Testis (tissue), 2 donors: ENCODE measurements around the gene TMEM207.

Experiments used
- POLR2A ChIP-seq: fragments of 450-650 bp; IDR thresholded peaks from one replicate; pipeline ENCODE4 v1.6.1; 2017; ENCODE audit warnings: antibody characterized with exemption, mild to moderate bottlenecking, moderate library complexity
- TF ChIP-seq, protein P1 (sequence below), 3 experiments: fragments of 450-650 bp in 2 of 3; fragments of 200-600 bp in 1 of 3; sonication (generic) in 1 of 3; IDR thresholded peaks; one replicate each; pipeline ENCODE4 v1.5.1; 2016 to 2019; ENCODE audit warnings: antibody characterized with exemption in 3 of 3, mild to moderate bottlenecking in 2 of 3, moderate library complexity in 1 of 3

DNA sequence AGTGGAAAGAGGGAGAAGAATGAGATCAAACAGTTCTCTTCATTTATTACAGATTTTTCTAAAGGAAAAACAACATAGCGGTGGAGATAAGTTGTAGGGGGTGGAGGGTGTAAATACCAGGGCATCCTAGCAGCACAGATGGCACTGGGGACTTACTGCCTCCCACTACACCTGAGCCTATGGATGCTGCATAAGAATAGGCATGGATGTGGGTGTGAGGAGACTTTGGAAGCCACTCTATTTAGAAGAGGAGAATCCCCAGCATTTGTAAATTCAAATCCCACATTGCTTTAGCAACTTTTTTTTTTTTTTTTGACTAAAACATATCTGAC, 36.8 kb upstream of the TMEM207 start:
- TF ChIP-seq, protein P1, sequence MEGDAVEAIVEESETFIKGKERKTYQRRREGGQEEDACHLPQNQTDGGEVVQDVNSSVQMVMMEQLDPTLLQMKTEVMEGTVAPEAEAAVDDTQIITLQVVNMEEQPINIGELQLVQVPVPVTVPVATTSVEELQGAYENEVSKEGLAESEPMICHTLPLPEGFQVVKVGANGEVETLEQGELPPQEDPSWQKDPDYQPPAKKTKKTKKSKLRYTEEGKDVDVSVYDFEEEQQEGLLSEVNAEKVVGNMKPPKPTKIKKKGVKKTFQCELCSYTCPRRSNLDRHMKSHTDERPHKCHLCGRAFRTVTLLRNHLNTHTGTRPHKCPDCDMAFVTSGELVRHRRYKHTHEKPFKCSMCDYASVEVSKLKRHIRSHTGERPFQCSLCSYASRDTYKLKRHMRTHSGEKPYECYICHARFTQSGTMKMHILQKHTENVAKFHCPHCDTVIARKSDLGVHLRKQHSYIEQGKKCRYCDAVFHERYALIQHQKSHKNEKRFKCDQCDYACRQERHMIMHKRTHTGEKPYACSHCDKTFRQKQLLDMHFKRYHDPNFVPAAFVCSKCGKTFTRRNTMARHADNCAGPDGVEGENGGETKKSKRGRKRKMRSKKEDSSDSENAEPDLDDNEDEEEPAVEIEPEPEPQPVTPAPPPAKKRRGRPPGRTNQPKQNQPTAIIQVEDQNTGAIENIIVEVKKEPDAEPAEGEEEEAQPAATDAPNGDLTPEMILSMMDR (IDR thresholded peaks at IDR 0.05) = no peak
- TF ChIP-seq POLR2A = no peak
